MG63 (cell line): ENCODE measurements around the gene ABL1. TPM values are rescaled to one million over a fixed set of nuclear protein-coding genes. Genes with fewer than 3 reads are reported as not detected.

Experiments used
- DNase-seq: peaks from one replicate; pipeline ENCODE4 v3.0.0-alpha.2; 2020
- H3K27me3 ChIP-seq: fragments of 250-450 bp; sonication (Bioruptor Pico); 2 replicates; pipeline ENCODE4 v1.5.1; 2020; ENCODE audit warnings: mild to moderate bottlenecking, moderate library complexity
- H3K36me3 ChIP-seq: fragments of 250-450 bp; sonication (Bioruptor Pico); 2 replicates; pipeline ENCODE4 v1.5.1; 2020; ENCODE audit warnings: mild to moderate bottlenecking, moderate library complexity
- H3K4me3 ChIP-seq: fragments of 250-450 bp; sonication (Bioruptor Pico); 2 replicates; pipeline ENCODE4 v1.5.1; 2020; ENCODE audit warnings: mild to moderate bottlenecking, moderate library complexity
- H3K9me3 ChIP-seq: fragments of 250-450 bp; sonication (Bioruptor Pico); 2 replicates; pipeline ENCODE4 v1.5.1; 2020; ENCODE audit warnings: mild to moderate bottlenecking, moderate library complexity
- total RNA-seq: library from RNA; depleted of rRNA; stranded (reverse); fragments of >200 nt; shearing (Covaris generic); gene quantifications from 2 replicates; pipeline ENCODE4 v1.2.3, GENCODE V29; 2014; ENCODE audit warnings: low replicate concordance

The ABL1 gene
- total RNA-seq, 1 experiment from 2014 or later, result 24.7 TPM

- DNase-seq, result no peak
- Histone ChIP-seq H3K27me3 (no peaks in the 10 kb centered on the region), H3K36me3 (peaks cover 64% of the 10 kb centered on the region), H3K9me3 (no peaks in the 10 kb centered on the region), H3K4me3 (no peak overlapping the region)
Observed at GRCh38 chr9:130890870-130891687, 56.0 kb downstream of the ABL1 start.

- DNase-seq, result no peak
- H3K4me3 ChIP-seq, result no peak overlapping the region
- no peaks in the 10 kb centered on the region for H3K9me3 ChIP-seq
- no peaks in the 10 kb centered on the region for H3K27me3 ChIP-seq
- peaks cover 56% of the 10 kb centered on the region for H3K36me3 ChIP-seq
Observed at GRCh38 chr9:130891688-130892476, 56.8 kb downstream of the ABL1 start.

GRCh38 chr9:130892477-130893304 lies 57.6 kb downstream of the ABL1 start:
- DNase-seq, result no peak
- Histone ChIP-seq H3K27me3 (no peaks in the 10 kb centered on the region), H3K36me3 (peaks cover 48% of the 10 kb centered on the region), H3K4me3 (no peak overlapping the region), H3K9me3 (no peaks in the 10 kb centered on the region)

GRCh38 chr9:130893341-130894101 lies 58.5 kb downstream of the ABL1 start:
- DNase-seq, result no peak
- Histone ChIP-seq H3K36me3 (peaks cover 43% of the 10 kb centered on the region), H3K4me3 (no peak overlapping the region), H3K27me3 (no peaks in the 10 kb centered on the region), H3K9me3 (no peaks in the 10 kb centered on the region)

GRCh38 chr9:130894546-130894945 lies 59.5 kb downstream of the ABL1 start:
- Histone ChIP-seq H3K9me3 (no peaks in the 10 kb centered on the region), H3K27me3 (no peaks in the 10 kb centered on the region), H3K36me3 (peaks cover 34% of the 10 kb centered on the region), H3K4me3 (no peak overlapping the region)
- DNase-seq, result no peak

- Histone ChIP-seq H3K36me3 (peaks cover 29% of the 10 kb centered on the region), H3K27me3 (no peaks in the 10 kb centered on the region)
- no peak for DNase-seq
Observed at GRCh38 chr9:130895038-130895437, 60.0 kb downstream of the ABL1 start.

GRCh38 chr9:130895481-130896232 lies 60.6 kb downstream of the ABL1 start:
- peaks cover 23% of the 10 kb centered on the region for H3K36me3 ChIP-seq
- no peaks in the 10 kb centered on the region for H3K27me3 ChIP-seq
- no peaks in the 10 kb centered on the region for H3K9me3 ChIP-seq
- no peak overlapping the region for H3K4me3 ChIP-seq
- DNase-seq, result no peak

More at GRCh38 chr9:130895038-130895437, 60.0 kb downstream of the ABL1 start:
- no peaks in the 10 kb centered on the region for H3K9me3 ChIP-seq
- no peak overlapping the region for H3K4me3 ChIP-seq

GRCh38 chr9:130896233-130897014 lies 61.4 kb downstream of the ABL1 start, which contains the start of gene QRFP:
Gene QRFP (minus strand): TSS chr9:130896812. CDS start chr9:130893838, 2,974 bp downstream.
- DNase-seq, result no peak
- Histone ChIP-seq H3K36me3 (peaks cover 20% of the 10 kb centered on the region), H3K4me3 (no peak within 1 kb of the TSS), H3K27me3 (no peaks in the 10 kb centered on the region), H3K9me3 (no peaks in the 10 kb centered on the region)

GRCh38 chr9:130897105-130897751 lies 62.2 kb downstream of the ABL1 start:
- H3K27me3 ChIP-seq, result no peaks in the 10 kb centered on the region
- no peaks in the 10 kb centered on the region for H3K9me3 ChIP-seq
- no peak for DNase-seq
- peaks cover 13% of the 10 kb centered on the region for H3K36me3 ChIP-seq
- H3K4me3 ChIP-seq, result no peak overlapping the region

- H3K27me3 ChIP-seq, result no peaks in the 10 kb centered on the region
- H3K4me3 ChIP-seq, result no peak overlapping the region
- no peak for DNase-seq
- H3K36me3 ChIP-seq, result peaks cover 5% of the 10 kb centered on the region
- H3K9me3 ChIP-seq, result no peaks in the 10 kb centered on the region
Observed at GRCh38 chr9:130897848-130898551, 62.9 kb downstream of the ABL1 start.

GRCh38 chr9:130898552-130898852 lies 63.4 kb downstream of the ABL1 start:
- Histone ChIP-seq H3K9me3 (no peaks in the 10 kb centered on the region), H3K27me3 (no peaks in the 10 kb centered on the region), H3K36me3 (peaks cover under 1% of the 10 kb centered on the region), H3K4me3 (no peak overlapping the region)
- DNase-seq, result no peak

- Histone ChIP-seq H3K27me3 (no peaks in the 10 kb centered on the region), H3K4me3 (no peak overlapping the region), H3K36me3 (no peaks in the 10 kb centered on the region), H3K9me3 (no peaks in the 10 kb centered on the region)
- no peak for DNase-seq
Observed at GRCh38 chr9:130899051-130899748, 64.1 kb downstream of the ABL1 start.

- H3K27me3 ChIP-seq, result no peaks in the 10 kb centered on the region
- no peaks in the 10 kb centered on the region for H3K36me3 ChIP-seq
- H3K9me3 ChIP-seq, result no peaks in the 10 kb centered on the region
- DNase-seq, result no peak
- H3K4me3 ChIP-seq, result no peak overlapping the region
Observed at GRCh38 chr9:130900701-130901497, 65.8 kb downstream of the ABL1 start.
